OCI-LY7 (cell line): ENCODE data around the gene TIMM10B. TPM values are rescaled to one million over a fixed set of nuclear protein-coding genes. Genes with fewer than 3 reads are reported as not detected.
A peak's percentile ranks its signal among the peaks of the same experiment; 100 is the strongest.

Source experiments
- BruUV-seq: library from RNA; stranded (reverse); fragments of 400-500 nt; replicated peaks from 2 replicates; lab custom pipeline; 2021; lab: Mats Ljungman, UMichigan
- CTCF ChIA-PET: fragments of 300-600 bp; sonication (Branson Sonifier 250); formaldehyde crosslinking; loops from one replicate; lab custom pipeline; 2022; ENCODE audit warnings: antibody characterized with exemption; ENCODE audit not compliant: unreplicated experiment; lab: Charles Lee
- POLR2A ChIA-PET: fragments of 300-600 bp; sonication (Branson Sonifier 250); formaldehyde crosslinking; loops from one replicate; lab custom pipeline; 2022; ENCODE audit warnings: antibody characterized with exemption; lab: Charles Lee
- DNase-seq: peaks from one replicate; pipeline ENCODE4 v3.0.0-alpha.2; 2015; ENCODE audit warnings: low spot score
- H2AFZ ChIP-seq: fragments of 200-600 bp; sonication (generic), shearing (Covaris generic); 2 replicates; pipeline ENCODE4 v1.6.1; 2014; ENCODE audit warnings: mild to moderate bottlenecking, antibody characterized with exemption, low read length, moderate library complexity
- H3K27ac ChIP-seq: fragments of 200-600 bp; sonication (generic); 2 replicates; pipeline ENCODE4 v1.5.1; 2014; ENCODE audit warnings: mixed run types, low read depth, mild to moderate bottlenecking, moderate library complexity, low read length, inconsistent platforms; ENCODE audit not compliant: poor library complexity, severe bottlenecking
- H3K36me3 ChIP-seq: fragments of 200-600 bp; sonication (generic); 2 replicates; pipeline ENCODE4 v1.6.1; 2014; ENCODE audit warnings: mild to moderate bottlenecking, antibody characterized with exemption, low read length, moderate library complexity, mixed read lengths; ENCODE audit not compliant: insufficient read depth
- H3K4me1 ChIP-seq: fragments of 200-600 bp; sonication (generic); 2 replicates; pipeline ENCODE4 v1.5.1; 2014; ENCODE audit warnings: mild to moderate bottlenecking, low read length; ENCODE audit not compliant: insufficient read depth, poor library complexity, severe bottlenecking
- H3K4me2 ChIP-seq: fragments of 200-600 bp; sonication (generic); 2 replicates; pipeline ENCODE4 v1.6.1; 2014; ENCODE audit warnings: mild to moderate bottlenecking, low read length
- H3K4me3 ChIP-seq: fragments of 200-600 bp; sonication (generic); 2 replicates; pipeline ENCODE4 v1.5.1; 2014; ENCODE audit warnings: mild to moderate bottlenecking, low read depth, low read length; ENCODE audit not compliant: poor library complexity, severe bottlenecking
- H3K79me2 ChIP-seq: fragments of 200-600 bp; sonication (generic); 2 replicates; pipeline ENCODE4 v1.6.1; 2016; ENCODE audit warnings: low read depth, mild to moderate bottlenecking, low read length, moderate library complexity, mixed read lengths; ENCODE audit not compliant: insufficient read depth
- H3K9me2 ChIP-seq: fragments of 200-600 bp; sonication (generic); 2 replicates; pipeline ENCODE4 v1.6.1; 2016; ENCODE audit warnings: mild to moderate bottlenecking, low read length, mixed read lengths; ENCODE audit not compliant: insufficient read depth
- H3K9me3 ChIP-seq: fragments of 200-600 bp; sonication (generic); 2 replicates; pipeline ENCODE4 v1.6.1; 2014; ENCODE audit warnings: mild to moderate bottlenecking, mixed run types, low read length, mixed read lengths
- H4K20me1 ChIP-seq: fragments of 200-600 bp; sonication (generic); 2 replicates; pipeline ENCODE4 v1.6.1; 2014; ENCODE audit warnings: mild to moderate bottlenecking, antibody characterized with exemption, low read length, moderate library complexity, mixed read lengths; ENCODE audit not compliant: insufficient read depth
- EZH2phosphoT487 ChIP-seq: fragments of 200-600 bp; sonication (generic); IDR thresholded peaks from 2 replicates; pipeline ENCODE4 v1.6.1; 2018; ENCODE audit warnings: low read depth, borderline replicate concordance, mild to moderate bottlenecking, mixed run types, antibody characterized with exemption, low read length, moderate library complexity, mixed read lengths
- intact Hi-C: fragments of 100-400 bp; cut with micrococcal nuclease; formaldehyde crosslinking; loops from one replicate; pipeline ENCODE4 v1.10.0; 2022; ENCODE audit not compliant: unreplicated experiment
- total RNA-seq, 2 experiments: library from RNA; depleted of rRNA in 1 of 2; stranded (reverse); fragments of >200 nt in 1 of 2; shearing (Covaris generic) in 1 of 2; gene quantifications; 2 replicates each; pipeline ENCODE4 v1.2.3, GENCODE V29; 2014 to 2022
- TF ChIP-seq, protein P1 (sequence below): fragments of 200-600 bp; sonication (generic); conservative IDR thresholded peaks from 2 replicates; pipeline ENCODE4 v1.5.1; 2014; ENCODE audit warnings: mild to moderate bottlenecking, antibody characterized with exemption, low read length, moderate library complexity, mixed read lengths

The TIMM10B gene
- total RNA-seq, 2 experiments from 2014 or later = 43.7 to 54.6 TPM

DNA sequence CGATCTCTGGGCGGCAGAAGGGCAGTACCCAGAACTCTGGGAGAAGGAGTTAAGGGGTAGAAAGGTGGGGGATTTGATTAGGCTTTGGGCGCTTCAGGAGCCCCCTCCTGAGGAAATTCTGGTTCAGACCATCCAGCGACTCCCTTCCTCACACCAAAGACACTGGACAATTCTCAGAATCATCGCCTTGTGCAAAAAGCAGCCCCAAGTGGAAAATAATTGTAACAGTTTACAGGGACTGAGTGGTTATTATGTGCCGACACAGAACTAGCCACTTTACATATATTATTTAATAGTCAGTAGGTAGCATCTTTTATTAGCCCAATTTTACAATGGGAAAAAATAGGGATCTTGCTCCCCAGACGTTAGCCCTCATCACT, 6.9 kb upstream of the TIMM10B start:
- ChIA-PET POLR2A (interaction anchor here (1.0 to 2.6 kb wide), 4 partner anchors 8 to 96 kb away, joined by 3 to 13 read pairs (median 5); partner anchors contain the start of genes ARFIP2 and TIMM10B), CTCF (no interaction called here)
- BruUV-seq = no TSS peak
- Histone ChIP-seq H3K36me3 (peaks cover 28% of the 10 kb centered on the region), H3K27ac (no peak overlapping the region), H3K4me3 (peak overlapping the region; percentile 73), H3K4me1 (peaks cover 25% of the 10 kb centered on the region), H4K20me1 (no peaks in the 10 kb centered on the region), H3K9me2 (no peaks in the 10 kb centered on the region), H3K79me2 (no peaks in the 10 kb centered on the region), H3K9me3 (no peaks in the 10 kb centered on the region), H2AFZ (peak overlapping the region; percentile 5; the same call in 1 of the 2 replicates), H3K4me2 (peak overlapping the region; percentile 57)
- intact Hi-C loops = no loop called here
- TF ChIP-seq, protein P1, sequence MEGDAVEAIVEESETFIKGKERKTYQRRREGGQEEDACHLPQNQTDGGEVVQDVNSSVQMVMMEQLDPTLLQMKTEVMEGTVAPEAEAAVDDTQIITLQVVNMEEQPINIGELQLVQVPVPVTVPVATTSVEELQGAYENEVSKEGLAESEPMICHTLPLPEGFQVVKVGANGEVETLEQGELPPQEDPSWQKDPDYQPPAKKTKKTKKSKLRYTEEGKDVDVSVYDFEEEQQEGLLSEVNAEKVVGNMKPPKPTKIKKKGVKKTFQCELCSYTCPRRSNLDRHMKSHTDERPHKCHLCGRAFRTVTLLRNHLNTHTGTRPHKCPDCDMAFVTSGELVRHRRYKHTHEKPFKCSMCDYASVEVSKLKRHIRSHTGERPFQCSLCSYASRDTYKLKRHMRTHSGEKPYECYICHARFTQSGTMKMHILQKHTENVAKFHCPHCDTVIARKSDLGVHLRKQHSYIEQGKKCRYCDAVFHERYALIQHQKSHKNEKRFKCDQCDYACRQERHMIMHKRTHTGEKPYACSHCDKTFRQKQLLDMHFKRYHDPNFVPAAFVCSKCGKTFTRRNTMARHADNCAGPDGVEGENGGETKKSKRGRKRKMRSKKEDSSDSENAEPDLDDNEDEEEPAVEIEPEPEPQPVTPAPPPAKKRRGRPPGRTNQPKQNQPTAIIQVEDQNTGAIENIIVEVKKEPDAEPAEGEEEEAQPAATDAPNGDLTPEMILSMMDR = no peak
- no peak for TF ChIP-seq EZH2phosphoT487
- no peak for DNase-seq

DNA sequence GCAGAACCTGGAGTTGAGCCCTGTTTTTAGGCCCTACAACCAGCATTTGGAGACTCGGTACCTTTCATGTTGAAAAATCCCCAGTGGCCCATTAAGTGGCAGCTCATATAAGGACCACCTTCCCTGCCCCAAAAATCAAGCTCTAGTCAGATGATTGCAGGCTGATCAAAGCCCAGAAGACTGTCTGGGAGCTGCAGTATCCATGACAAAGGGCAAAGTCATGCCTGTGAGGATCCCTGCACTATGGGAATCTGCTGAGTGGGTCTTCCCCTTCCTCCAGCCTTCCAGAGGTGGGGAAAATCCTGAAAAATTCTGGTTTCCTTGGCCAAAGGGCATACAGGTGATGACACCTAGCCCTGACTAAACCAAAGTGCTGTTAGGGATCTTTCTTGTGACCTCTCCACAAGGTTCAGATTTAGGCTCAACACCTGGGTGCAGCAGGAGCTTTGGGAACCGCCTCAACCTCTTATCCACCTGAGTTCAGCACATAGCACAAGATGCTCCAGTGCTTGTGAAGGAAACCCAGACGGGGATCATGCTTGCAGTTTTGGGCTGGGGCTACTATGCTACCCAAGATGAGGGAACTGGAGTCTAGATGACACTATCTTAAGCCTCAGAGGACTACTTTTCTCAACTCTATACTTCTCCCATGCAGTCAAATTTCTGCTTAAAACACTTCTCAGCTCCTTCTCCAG, 6.3 kb upstream of the TIMM10B start:
- H3K9me3 ChIP-seq = no peaks in the 10 kb centered on the region
- ChIA-PET POLR2A (interaction anchor here (0.5 to 1.4 kb wide), 5 partner anchors 19 to 97 kb away, joined by 3 to 5 read pairs (median 3); no protein-coding TSS in a partner anchor), CTCF (no interaction called here)
- peaks cover 2% of the 10 kb centered on the region; the same call in 1 of the 2 replicates for H3K79me2 ChIP-seq
- H2AFZ ChIP-seq = no peak overlapping the region
- no peak overlapping the region for H3K4me2 ChIP-seq
- no peaks in the 10 kb centered on the region for H4K20me1 ChIP-seq
- DNase-seq = no peak
- H3K27ac ChIP-seq = no peak overlapping the region
- no peaks in the 10 kb centered on the region for H3K9me2 ChIP-seq
- H3K36me3 ChIP-seq = peaks cover 28% of the 10 kb centered on the region
- TF ChIP-seq, protein P1 = no peak
- no peak for TF ChIP-seq EZH2phosphoT487
- no peak overlapping the region for H3K4me3 ChIP-seq
- no TSS peak for BruUV-seq
- intact Hi-C loops = no loop called here
- peaks cover 24% of the 10 kb centered on the region for H3K4me1 ChIP-seq

DNA sequence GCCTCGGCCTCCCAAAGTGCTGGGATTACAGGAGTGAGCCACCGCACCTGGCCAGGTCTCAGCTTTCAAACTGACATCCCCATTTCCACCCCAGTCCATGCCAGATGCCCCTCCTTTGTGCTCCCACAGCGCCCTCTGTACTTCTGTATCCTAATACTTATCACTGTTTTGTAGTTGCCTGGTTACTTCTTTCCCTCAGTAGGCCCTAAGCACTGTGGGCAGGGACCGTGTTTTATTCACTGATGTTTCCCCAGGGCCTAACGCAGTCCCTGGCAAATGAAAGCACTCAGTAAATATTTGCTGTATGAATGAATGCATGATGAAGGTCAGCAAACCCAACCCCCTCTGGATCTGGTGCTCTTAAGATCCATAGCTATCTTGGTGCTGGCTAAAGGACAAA, 5.4 kb upstream of the TIMM10B start:
- Histone ChIP-seq H2AFZ (no peak overlapping the region), H3K4me3 (no peak overlapping the region), H3K9me3 (no peaks in the 10 kb centered on the region), H3K27ac (no peak overlapping the region), H3K79me2 (peaks cover 12% of the 10 kb centered on the region; the same call in 1 of the 2 replicates), H3K36me3 (peaks cover 28% of the 10 kb centered on the region), H3K4me1 (peaks cover 31% of the 10 kb centered on the region), H4K20me1 (no peaks in the 10 kb centered on the region), H3K4me2 (no peak overlapping the region), H3K9me2 (no peaks in the 10 kb centered on the region)
- ChIA-PET CTCF (interaction anchor here (1.3 kb wide), 1 partner anchor 97 kb away, joined by 5 read pairs; no protein-coding TSS in a partner anchor), POLR2A (interaction anchor here (0.6 to 1.4 kb wide), 5 partner anchors 8 to 118 kb away, joined by 3 to 7 read pairs (median 4); no protein-coding TSS in a partner anchor)
- BruUV-seq = no TSS peak
- intact Hi-C loops = no loop called here
- TF ChIP-seq, protein P1 = peak; percentile 36; the same call in 1 of the 2 replicates
- TF ChIP-seq EZH2phosphoT487 = no peak
- no peak for DNase-seq
